SKM-1 (cell line): ENCODE results near the gene TMEM208.
A peak's percentile ranks its signal among the peaks of the same experiment; 100 is the strongest.

Experiments
- DNase-seq: peaks from one replicate; lab custom pipeline; 2025; ENCODE audit not compliant: unreplicated experiment; lab: John Stamatoyannopoulos, UW

TMEM208 gene

DNA sequence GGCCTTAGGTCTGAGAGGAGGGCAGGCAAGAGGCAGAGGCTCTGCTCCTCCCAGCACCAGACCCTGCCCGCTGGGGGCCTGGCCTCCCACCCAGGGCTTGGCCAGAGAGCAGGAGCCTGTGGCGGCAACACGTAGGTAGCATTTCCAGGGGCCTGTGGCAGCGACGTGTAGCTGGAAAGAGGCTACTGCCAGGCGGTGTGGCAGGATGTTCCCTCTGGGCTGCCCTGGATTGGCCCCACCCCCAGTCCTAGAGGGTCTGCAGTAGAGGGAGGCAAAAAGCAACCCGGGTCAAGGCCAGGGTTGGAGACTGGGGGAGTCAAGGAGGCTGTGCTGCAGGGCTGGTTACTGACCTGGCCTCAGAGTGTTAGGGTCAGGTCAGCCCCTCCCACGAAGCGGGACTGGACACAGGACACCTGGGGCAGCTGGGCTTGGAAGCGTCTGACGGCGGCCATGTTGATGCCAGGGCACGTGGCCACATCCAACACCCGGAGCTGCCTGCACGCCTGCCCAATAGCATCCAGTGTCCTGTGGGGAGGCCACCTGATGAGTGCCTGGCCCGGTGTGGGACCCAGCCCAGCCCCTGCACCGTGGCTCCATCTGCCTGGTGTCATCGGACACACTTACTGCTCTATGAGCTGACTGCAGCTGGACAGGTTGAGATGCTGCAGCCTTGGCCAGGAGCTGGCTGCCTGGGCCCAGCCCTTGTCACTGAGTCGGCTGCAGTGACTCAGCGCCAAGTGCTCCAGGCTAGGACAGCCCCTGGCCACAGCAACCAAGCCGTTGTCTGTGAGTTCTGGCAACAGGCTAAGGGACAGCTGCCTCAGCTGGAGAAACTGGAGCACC lies 19.5 kb upstream of the TMEM208 start:
- DNase-seq, result no peak

DNA sequence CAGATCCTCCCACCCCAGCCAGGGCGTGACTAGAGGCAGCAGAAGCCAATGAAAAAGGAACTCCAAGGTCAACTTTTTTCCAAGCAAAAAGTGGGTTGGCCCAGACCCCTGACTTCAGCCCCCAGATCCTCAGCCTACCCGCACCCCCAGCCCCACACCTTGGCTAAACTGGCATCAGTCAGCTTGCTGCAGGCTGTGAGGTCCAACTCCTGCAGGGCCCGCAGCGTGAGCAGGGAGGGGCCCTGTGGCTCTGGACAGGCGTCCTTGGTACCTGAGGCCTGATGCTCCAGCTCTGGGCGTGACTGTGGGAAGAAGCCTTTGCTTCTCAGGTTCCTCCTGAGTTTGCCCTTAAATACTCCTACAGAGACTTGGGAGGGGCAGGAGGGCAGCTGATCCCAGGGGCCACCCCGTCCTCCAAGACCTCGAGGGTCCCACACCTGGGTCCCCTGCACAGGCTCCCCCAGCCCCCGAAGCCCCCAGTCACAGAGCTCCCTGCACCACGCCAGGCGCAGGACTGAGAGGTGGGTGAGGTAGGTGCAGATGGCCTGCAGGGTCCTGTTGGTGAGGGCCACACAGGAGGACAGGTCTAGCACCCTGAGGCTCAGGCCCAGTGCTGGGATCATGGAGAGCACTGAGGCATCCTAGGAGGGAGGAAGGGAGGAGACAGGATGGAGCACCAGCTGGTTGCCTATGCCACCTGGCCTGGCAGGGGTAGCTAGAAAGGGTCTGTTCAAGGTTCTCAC lies 18.6 kb upstream of the TMEM208 start:
- DNase-seq, result no peak

DNA sequence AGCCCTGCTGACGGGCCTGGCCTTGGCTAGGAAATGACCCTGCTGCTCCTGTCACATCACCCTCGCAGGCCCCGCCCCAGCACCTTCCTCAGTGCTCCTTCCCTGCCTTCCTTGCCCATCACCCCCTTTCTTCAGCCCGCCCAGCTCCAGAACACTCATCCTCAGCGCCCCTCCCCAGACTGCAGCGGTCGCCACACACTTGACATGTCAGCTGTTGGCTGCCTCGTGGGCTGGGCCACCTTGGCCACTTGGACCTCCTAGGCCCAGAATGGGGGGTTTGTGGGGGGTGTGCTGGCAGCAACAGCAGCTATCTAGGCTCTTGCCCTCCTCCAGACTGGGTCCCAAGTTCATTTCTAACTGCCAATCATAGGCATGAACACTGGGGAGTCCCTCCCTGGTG lies 17.4 kb upstream of the TMEM208 start:
- DNase-seq, result no peak

DNA sequence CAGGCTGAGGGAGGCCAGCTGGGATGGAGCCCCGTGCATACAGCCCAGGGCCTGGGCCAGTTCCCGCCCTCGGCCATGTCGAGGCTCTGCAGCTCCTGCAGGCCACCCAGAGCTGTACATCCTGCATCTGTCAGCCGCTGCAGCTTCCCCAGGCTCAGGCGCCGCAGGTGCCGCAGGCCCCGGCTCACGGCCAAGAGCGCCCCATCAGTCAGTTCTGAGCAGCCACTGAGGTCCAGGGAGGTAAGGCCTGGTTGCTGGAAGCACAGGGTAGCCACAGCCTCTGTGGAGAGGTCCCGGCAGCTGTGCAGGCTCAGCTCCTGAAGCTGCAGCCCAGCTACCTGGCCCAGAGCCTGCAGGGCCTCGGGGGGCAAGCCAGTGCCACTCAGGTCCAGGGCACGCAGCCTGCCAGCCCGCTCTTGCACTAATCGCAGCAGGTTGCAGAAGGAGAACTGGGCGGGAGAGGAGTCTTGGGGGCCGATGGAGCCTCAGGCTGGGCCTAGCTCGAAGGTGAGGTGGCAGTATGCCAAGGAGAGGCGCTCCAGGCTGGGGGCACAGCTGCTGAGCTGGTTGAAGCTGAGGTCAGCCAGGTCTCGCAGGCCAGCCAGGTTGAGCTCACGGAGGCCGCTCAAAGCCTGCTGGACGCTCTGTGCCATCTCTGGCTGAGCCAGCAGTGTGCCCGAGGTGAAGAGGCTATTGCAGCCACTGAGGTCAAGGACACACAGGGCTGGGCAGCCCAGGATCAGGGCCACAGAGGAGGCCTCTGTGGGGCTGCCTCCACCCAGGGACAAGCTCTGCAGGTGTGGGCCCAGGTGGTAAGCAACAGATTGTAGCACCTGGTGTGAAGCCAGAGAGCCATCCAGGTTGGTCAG lies 16.6 kb upstream of the TMEM208 start:
- no peak for DNase-seq

- no peak for DNase-seq
Measured at GRCh38 chr16:67211674-67212073, 15.3 kb upstream of the TMEM208 start.

DNA sequence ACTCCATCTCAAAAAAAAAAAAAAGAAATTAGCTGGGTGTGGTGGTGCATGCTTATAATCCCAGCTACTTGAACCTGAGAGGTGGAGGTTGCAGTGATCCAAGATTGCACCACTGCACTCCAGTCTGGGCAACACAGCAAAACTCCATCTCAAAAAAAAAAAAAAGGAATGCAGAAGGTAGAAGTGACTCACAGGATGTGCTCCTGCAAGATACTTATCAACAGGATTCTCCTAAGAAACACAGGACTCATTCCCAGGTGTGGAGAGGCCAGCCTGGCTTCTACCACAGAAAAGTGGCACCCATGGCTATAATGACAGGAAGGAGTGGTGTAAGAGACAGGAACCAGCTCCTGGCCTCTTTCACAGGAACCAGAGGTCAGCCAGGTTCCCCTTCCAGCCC lies 14.2 kb upstream of the TMEM208 start:
- DNase-seq, result no peak

GRCh38 chr16:67213197-67214019 lies 13.5 kb upstream of the TMEM208 start:
- no peak for DNase-seq

DNA sequence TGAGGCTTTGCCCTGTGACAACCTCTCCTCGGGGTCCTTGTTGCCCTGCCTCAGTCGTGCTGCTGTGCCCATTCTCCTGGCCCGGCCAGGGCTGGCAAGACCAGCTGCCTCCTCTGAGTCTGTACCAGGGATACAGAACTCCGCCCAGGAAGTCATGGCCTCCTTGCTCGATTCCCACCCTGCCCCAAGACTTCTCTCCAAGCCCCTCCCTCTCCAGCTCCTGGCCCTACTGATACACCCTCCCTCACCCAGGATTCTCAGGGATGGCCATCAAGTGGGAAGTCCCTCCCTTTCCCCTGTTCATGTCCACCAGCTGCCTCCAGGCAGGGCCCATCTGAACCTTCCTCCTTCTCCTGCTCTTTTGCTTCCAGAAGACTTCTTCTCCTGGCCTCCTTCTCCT lies 11.2 kb upstream of the TMEM208 start:
- no peak for DNase-seq

DNA sequence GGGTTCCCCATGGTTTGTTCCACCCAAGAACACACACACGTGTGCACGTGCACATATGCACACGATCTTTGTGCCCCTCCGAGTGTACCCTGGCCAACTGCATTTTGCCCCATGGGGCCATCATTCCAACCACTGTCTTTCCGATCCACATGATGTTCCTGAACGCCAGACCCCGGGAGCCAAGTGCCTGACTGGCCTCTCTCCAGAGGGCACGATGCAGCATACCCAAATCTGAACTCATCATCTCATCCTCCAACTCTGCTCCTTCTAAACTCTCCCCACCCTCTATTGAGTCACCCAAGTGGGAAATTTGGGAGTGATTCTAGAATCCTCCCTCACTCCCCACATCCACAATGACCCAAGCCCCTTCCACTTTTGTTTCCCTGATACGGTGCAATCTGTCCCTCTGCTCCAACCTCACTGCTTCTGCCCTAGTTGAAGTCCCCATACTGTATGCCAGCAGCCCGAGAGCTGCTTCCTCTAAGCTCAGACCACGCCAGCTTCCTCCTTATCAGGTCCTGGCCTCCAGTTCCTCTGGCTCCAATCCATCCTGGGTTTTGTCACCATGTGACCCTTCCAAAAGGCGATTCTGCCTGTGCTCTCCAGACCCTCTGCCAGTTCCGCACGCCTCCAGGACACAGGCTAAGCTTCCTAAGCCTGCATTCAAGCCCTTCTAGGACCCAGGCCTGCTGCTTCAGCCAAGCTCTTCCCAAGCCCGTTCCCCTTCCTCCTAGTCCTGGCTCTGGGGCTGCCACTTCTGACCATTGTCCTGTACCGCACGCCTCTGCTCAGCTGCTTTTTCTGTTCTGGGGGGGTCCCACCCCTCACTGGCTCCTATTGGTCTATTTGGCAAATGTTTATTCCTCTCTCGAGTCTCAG lies 10.1 kb upstream of the TMEM208 start:
- peak; percentile 41 for DNase-seq

GRCh38 chr16:67223992-67224391 lies 2.9 kb upstream of the TMEM208 start:
- no peak for DNase-seq

- no peak for DNase-seq
Measured at GRCh38 chr16:67226295-67226803, 581 bp upstream of the TMEM208 start.

DNA sequence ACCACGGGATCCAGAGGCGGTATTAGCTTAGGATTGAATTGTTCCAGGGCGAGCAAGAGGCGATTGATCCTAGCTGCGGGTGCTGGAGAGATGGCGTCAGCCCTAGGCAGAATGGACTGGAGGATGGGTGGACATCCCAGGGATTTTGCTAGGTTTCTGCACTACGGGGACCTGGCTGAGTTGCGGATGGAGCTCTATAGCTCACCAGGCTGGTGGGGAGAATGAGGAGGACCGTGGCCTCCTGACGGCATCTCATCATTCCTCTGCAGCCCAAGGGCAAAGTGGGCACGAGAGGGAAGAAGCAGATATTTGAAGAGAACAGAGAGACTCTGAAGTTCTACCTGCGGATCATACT lies 614 bp downstream of the TMEM208 start:
- no peak for DNase-seq

DNA sequence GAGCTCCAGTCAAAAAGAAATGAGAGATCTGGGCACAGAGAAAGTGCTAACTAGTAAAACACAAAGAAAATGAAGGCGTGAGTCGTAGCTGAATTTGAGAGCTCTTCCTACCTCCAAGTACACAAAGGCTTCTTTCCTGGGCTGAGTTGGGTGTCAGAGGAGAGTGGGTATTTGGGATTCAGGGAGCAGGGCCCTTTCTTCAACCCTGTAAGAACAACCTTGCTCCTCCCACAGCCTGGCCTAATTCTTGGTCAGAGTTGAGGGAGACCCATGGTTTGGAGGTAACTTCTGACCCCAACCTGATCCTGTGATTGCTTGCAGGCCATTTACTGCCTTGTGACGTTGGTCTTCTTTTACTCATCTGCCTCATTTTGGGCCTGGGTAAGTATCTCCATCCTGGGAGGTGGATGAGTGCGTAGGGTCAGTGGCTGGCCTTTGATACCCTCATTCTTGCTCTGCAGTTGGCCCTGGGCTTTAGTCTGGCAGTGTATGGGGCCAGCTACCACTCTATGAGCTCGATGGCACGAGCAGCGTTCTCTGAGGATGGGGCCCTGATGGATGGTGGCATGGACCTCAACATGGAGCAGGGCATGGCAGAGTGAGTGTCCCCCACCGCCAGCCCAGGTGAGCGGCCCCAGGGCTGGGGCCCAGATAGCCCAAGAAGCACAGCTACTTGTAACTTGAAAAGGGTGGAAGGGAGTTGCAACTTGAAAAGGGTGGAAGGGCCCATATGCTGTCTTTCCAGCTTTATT lies 1.3 kb downstream of the TMEM208 start:
- DNase-seq, result no peak

DNA sequence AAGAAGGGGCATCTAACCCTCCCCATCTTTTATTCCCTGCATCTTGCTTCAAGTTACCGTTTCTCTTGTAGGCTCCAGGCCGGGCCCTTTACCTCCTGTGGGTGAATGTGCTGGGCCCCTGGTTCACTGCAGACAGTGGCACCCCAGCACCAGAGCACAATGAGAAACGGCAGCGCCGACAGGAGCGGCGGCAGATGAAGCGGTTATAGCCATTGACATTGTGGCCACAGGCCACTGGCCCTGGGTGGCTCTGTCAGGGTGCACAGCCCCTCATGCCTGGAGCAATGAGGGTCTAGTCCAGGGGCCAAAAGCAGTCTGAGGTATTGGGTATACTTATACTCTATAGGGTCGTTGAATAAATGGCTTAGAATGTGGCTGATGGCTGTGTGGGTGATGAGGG lies 2.0 kb downstream of the TMEM208 start:
- no peak for DNase-seq

DNA sequence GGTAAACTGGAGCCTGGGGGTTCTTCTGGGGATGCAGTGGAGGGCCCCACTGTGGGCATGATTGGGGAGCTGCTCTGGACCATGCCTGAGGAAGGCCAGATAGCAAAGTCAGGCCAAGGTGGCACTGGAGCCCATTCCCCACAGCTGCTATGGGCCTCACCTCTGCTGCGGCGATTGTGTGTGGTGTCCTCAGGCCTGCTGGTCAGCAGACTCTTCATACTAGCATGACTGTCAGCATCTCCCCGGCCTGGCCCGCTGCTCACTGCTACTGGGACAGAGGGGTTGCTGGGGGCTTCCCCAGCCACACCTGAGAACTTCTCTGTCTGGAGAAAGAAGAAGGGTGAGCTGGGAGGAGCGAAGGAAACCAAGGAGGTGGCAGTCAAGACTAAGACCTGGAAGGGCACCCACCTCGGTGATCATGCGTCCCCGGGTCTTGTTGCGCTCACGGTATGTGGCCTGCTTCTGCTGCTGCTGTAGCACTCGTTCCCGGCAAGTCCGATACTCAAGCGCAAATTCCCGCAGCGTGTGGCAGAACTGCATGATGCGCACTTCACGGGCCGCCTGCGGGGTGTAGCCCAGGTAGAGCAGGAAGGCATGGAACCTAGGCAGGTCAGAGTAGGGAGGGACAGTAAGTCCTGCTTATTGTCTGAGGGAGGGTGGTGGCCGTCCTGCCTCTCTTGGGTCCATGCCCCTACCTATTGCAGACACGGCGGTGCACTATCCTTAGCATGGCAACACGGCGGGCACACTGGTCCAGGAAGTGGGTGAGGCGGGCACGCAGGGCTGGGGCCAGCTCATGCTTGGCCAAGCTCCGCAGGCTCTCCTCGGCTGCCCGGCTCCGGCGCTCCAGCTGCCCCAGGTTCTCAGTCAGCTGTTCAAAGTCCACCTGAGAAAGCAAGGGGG lies 3.2 kb downstream of the TMEM208 start:
- no peak for DNase-seq

- no peak for DNase-seq
Measured at GRCh38 chr16:67230809-67231660, 4.1 kb downstream of the TMEM208 start.

DNA sequence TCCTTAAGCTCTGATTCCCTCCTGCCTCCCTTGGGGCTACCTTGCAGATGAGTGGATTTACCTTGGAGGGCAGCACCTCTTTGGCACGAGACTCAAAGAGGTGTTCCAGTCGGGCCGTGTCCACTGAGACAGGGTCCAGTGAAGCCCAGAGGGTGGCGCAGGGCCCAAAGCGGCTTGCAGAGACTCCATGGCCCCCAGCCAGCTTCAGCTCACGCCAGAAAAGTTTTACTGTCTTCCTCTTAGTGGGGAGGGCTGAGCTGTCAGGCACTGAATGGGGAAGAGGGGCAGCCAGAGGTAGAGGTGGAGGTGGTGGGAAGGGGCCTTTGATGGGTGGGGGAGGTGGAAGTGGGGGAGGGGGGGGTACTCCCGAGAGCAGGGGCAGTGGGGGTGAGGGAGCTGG lies 6.7 kb downstream of the TMEM208 start:
- DNase-seq, result no peak
